NCI-H2196 (cell line): ENCODE measurements around the gene SPG11.

Experiments used
- DNase-seq: peaks from one replicate; lab custom pipeline; 2025; ENCODE audit not compliant: unreplicated experiment; lab: John Stamatoyannopoulos, UW

SPG11 gene

GRCh38 chr15:44620081-44620480, 43.4 kb downstream of the SPG11 start:
- DNase-seq = no peak

- no peak for DNase-seq
Observed at GRCh38 chr15:44616974-44617373, 46.5 kb downstream of the SPG11 start.

GRCh38 chr15:44606740-44607139, 56.7 kb downstream of the SPG11 start:
- DNase-seq = no peak

- DNase-seq = no peak
Observed at GRCh38 chr15:44603126-44603525, 60.3 kb downstream of the SPG11 start.

- no peak for DNase-seq
Observed at GRCh38 chr15:44598892-44599291, 64.6 kb downstream of the SPG11 start.

- no peak for DNase-seq
Observed at GRCh38 chr15:44598066-44598465, 65.4 kb downstream of the SPG11 start.

GRCh38 chr15:44596511-44597010, 66.9 kb downstream of the SPG11 start:
- DNase-seq = no peak

- DNase-seq = no peak
Observed at GRCh38 chr15:44595656-44596510, 67.6 kb downstream of the SPG11 start.

- DNase-seq = no peak
Observed at GRCh38 chr15:44595246-44595645, 68.2 kb downstream of the SPG11 start.

GRCh38 chr15:44593042-44593736, 70.3 kb downstream of the SPG11 start:
- no peak for DNase-seq

GRCh38 chr15:44591326-44591725, 72.1 kb downstream of the SPG11 start:
- no peak for DNase-seq

GRCh38 chr15:44588541-44588940, 74.9 kb downstream of the SPG11 start:
- DNase-seq = no peak

- no peak for DNase-seq
Observed at GRCh38 chr15:44585633-44586032, 77.8 kb downstream of the SPG11 start.

- DNase-seq = peak; percentile 3
Observed at GRCh38 chr15:44584162-44584749, 79.2 kb downstream of the SPG11 start.

GRCh38 chr15:44580105-44580504, 83.4 kb downstream of the SPG11 start:
- DNase-seq = no peak

GRCh38 chr15:44574734-44575133, 88.7 kb downstream of the SPG11 start:
- DNase-seq = no peak

GRCh38 chr15:44573386-44573785, 90.1 kb downstream of the SPG11 start:
- DNase-seq = no peak

- no peak for DNase-seq
Observed at GRCh38 chr15:44570361-44570760, 93.1 kb downstream of the SPG11 start.

- DNase-seq = no peak
Observed at GRCh38 chr15:44569316-44569715, 94.1 kb downstream of the SPG11 start.

GRCh38 chr15:44568338-44568737, 95.1 kb downstream of the SPG11 start:
- DNase-seq = no peak

- no peak for DNase-seq
Observed at GRCh38 chr15:44566155-44566540, 97.3 kb downstream of the SPG11 start.
